Left lung (tissue), 10 donors: ENCODE data around the gene C3orf20. TPM values are rescaled to one million over a fixed set of nuclear protein-coding genes. Genes with fewer than 3 reads are reported as not detected.

Experiments used
- ATAC-seq: fragments of 200-7000 bp; cut with Tn5 transposase; one replicate; pipeline ENCODE4 v1.9.1; 2020; ENCODE audit warnings: moderate library complexity
- DNase-seq, 4 donors: peaks; one replicate each; pipeline ENCODE4 v3.0.0-alpha.2; 2013 to 2020
- H3K27ac ChIP-seq, 2 donors: fragments of 200-600 bp; sonication (generic) in 1 of 2; one replicate each; pipeline versions ENCODE4 v1.5.0 to v1.8.0; 2020 to 2021
- H3K27me3 ChIP-seq, 2 donors: fragments of 200-600 bp; sonication (generic) in 1 of 2; one replicate each; pipeline versions ENCODE4 v1.5.0 to v1.8.0; 2020 to 2021
- H3K36me3 ChIP-seq, 2 donors: fragments of 200-600 bp; sonication (generic) in 1 of 2; one replicate each; pipeline versions ENCODE4 v1.5.0 to v1.8.0; 2020 to 2021
- H3K4me1 ChIP-seq, 2 donors: fragments of 200-600 bp; one replicate each; pipeline ENCODE4 v1.8.0; 2021
- H3K4me3 ChIP-seq, 2 donors: fragments of 200-600 bp; sonication (generic) in 1 of 2; one replicate each; pipeline versions ENCODE4 v1.5.0 to v1.8.0; 2020 to 2021; ENCODE audit warnings: mild to moderate bottlenecking in 1 of 2
- H3K9me3 ChIP-seq, 2 donors: fragments of 200-600 bp; sonication (generic) in 1 of 2; one replicate each; pipeline versions ENCODE4 v1.5.0 to v1.8.0; 2020 to 2021
- CTCF ChIP-seq, 2 donors: fragments of 200-600 bp; sonication (generic) in 1 of 2; IDR thresholded peaks; one replicate each; pipeline versions ENCODE4 v1.5.0 to v1.8.0; 2021; ENCODE audit warnings: antibody characterized with exemption in 2 of 2
- intact Hi-C, 2 donors: fragments of 100-400 bp; cut with DNase I; formaldehyde crosslinking; loops; one replicate each; pipeline versions ENCODE4 v1.11.2 to v1.14.2; 2022
- polyA plus RNA-seq, 6 donors: library from polyadenylated mRNA; unstranded; fragments of 120-200 nt; gene quantifications; one replicate each; pipeline ENCODE4 v1.2.1, GENCODE V29; 2013; ENCODE audit not compliant: insufficient read length in 6 of 6
- total RNA-seq, 2 donors: library from RNA; stranded (reverse); fragmentation: NEBNext Ultra II Directional; extraction: Animal tissue kit (Norgen Biotek cat#: 25700); gene quantifications; one replicate each; pipeline ENCODE4 v1.2.1, GENCODE V29; 2021
- donor health status: DM: no; HTN: yes; CAD: no.
- donor health status: DM: no; HTN: no; CAD: no.

Gene C3orf20
- total and polyA plus RNA-seq, 8 donors: 0.06 to 0.31 (median 0.17) TPM; not detected in 1

GRCh38 chr3:14765060-14765400 is 90.1 kb downstream of the C3orf20 start:
- Histone ChIP-seq H3K4me3 (no peak overlapping the region), H3K27ac (no peak overlapping the region), H3K27me3 (no peaks in the 10 kb centered on the region), H3K4me1 (no peaks in the 10 kb centered on the region), H3K9me3 (no peaks in the 10 kb centered on the region), H3K36me3 (no peaks in the 10 kb centered on the region)
- DNase-seq (no peak), ATAC-seq (no peak)
- intact Hi-C loops: no loop called here
- TF ChIP-seq CTCF (IDR thresholded peaks at IDR 0.05): no peak

- Histone ChIP-seq H3K36me3 (no peaks in the 10 kb centered on the region), H3K27me3 (no peaks in the 10 kb centered on the region), H3K4me3 (no peak overlapping the region), H3K9me3 (no peaks in the 10 kb centered on the region), H3K27ac (no peak overlapping the region), H3K4me1 (no peaks in the 10 kb centered on the region)
- ATAC-seq: no peak
- DNase-seq: no peak
- intact Hi-C loops: no loop called here
- TF ChIP-seq CTCF (IDR thresholded peaks at IDR 0.05): no peak
Measured at GRCh38 chr3:14765576-14766427, 90.9 kb downstream of the C3orf20 start.

GRCh38 chr3:14766428-14767244 is 91.7 kb downstream of the C3orf20 start:
- ATAC-seq: no peak
- DNase-seq: no peak
- Histone ChIP-seq H3K4me1 (no peaks in the 10 kb centered on the region), H3K4me3 (no peak overlapping the region), H3K9me3 (no peaks in the 10 kb centered on the region), H3K27ac (no peak overlapping the region), H3K36me3 (no peaks in the 10 kb centered on the region), H3K27me3 (no peaks in the 10 kb centered on the region)
- no peak for TF ChIP-seq CTCF (IDR thresholded peaks at IDR 0.05)
- intact Hi-C loops: no loop called here

GRCh38 chr3:14767245-14768051 is 92.5 kb downstream of the C3orf20 start:
- DNase-seq (no peak), ATAC-seq (no peak)
- H3K27ac ChIP-seq: no peak overlapping the region
- TF ChIP-seq CTCF (IDR thresholded peaks at IDR 0.05): no peak
- no peak overlapping the region for H3K4me3 ChIP-seq
- no peaks in the 10 kb centered on the region for H3K36me3 ChIP-seq
- H3K9me3 ChIP-seq: no peaks in the 10 kb centered on the region
- no peaks in the 10 kb centered on the region for H3K27me3 ChIP-seq
- intact Hi-C loops: no loop called here
- no peaks in the 10 kb centered on the region for H3K4me1 ChIP-seq
